ENCODE results near the gene AGBL4. TPM values are rescaled to one million over a fixed set of nuclear protein-coding genes. Genes with fewer than 3 reads are reported as not detected.

The AGBL4 gene
- total RNA-seq, 1 donor from 2014 or later = not detected

- ATAC-seq = no peak
These were observed 851.7 kb downstream of the AGBL4 start for GRCh38 chr1:49171941-49172593.

- ATAC-seq = no peak
These were observed 857.7 kb downstream of the AGBL4 start for GRCh38 chr1:49166031-49166430.

- no peak for ATAC-seq
These were observed 860.7 kb downstream of the AGBL4 start for GRCh38 chr1:49163031-49163430.

GRCh38 chr1:49160677-49161076, 863.1 kb downstream of the AGBL4 start:
- no peak for ATAC-seq

- no peak for ATAC-seq
These were observed 887.0 kb downstream of the AGBL4 start for GRCh38 chr1:49136738-49137251.

- ATAC-seq = no peak
These were observed 898.0 kb downstream of the AGBL4 start for GRCh38 chr1:49125746-49126145.

GRCh38 chr1:49111931-49112330, 911.8 kb downstream of the AGBL4 start:
- ATAC-seq = no peak

GRCh38 chr1:49106445-49106844, 917.3 kb downstream of the AGBL4 start:
- no peak for ATAC-seq

GRCh38 chr1:49104575-49104974, 919.2 kb downstream of the AGBL4 start:
- no peak for ATAC-seq

GRCh38 chr1:49102752-49103151, 921.0 kb downstream of the AGBL4 start:
- ATAC-seq = no peak

GRCh38 chr1:49098866-49099265, 924.9 kb downstream of the AGBL4 start:
- ATAC-seq = no peak

GRCh38 chr1:49086327-49086726, 937.4 kb downstream of the AGBL4 start:
- ATAC-seq = no peak

- ATAC-seq = no peak
These were observed 938.7 kb downstream of the AGBL4 start for GRCh38 chr1:49085079-49085478.

- ATAC-seq = no peak
These were observed 963.0 kb downstream of the AGBL4 start for GRCh38 chr1:49060766-49061165.

- ATAC-seq = no peak
These were observed 964.7 kb downstream of the AGBL4 start for GRCh38 chr1:49059087-49059486.

GRCh38 chr1:49052102-49052501, 971.7 kb downstream of the AGBL4 start:
- no peak for ATAC-seq

- ATAC-seq = no peak
These were observed 972.1 kb downstream of the AGBL4 start for GRCh38 chr1:49051647-49052046.

- ATAC-seq = no peak
These were observed 973.7 kb downstream of the AGBL4 start for GRCh38 chr1:49050041-49050440.

- no peak for ATAC-seq
These were observed 975.6 kb downstream of the AGBL4 start for GRCh38 chr1:49048188-49048587.

- ATAC-seq = no peak
These were observed 977.4 kb downstream of the AGBL4 start for GRCh38 chr1:49046305-49046704.

- no peak for ATAC-seq
These were observed 978.4 kb downstream of the AGBL4 start for GRCh38 chr1:49045371-49045770.

- ATAC-seq = no peak
These were observed 987.1 kb downstream of the AGBL4 start for GRCh38 chr1:49036700-49037099.

- no peak for ATAC-seq
These were observed 995.4 kb downstream of the AGBL4 start for GRCh38 chr1:49028396-49028795.

- ATAC-seq = no peak
These were observed 997.4 kb downstream of the AGBL4 start for GRCh38 chr1:49026230-49026811.

Data from esophagus mucosa (tissue), 1 donor.